ENCODE data around the gene PROKR1.

GRCh38 chr2:68700560-68700959 lies 57.2 kb downstream of the PROKR1 start:
- TF ChIP-seq CTCF (IDR thresholded peaks at IDR 0.05) (no peak), POLR2A (IDR thresholded peaks at IDR 0.05) (no peak)

Measured in heart left ventricle (tissue), 13 donors.